GM10248 (cell line): Measurements from ENCODE around the gene NKAIN2.
"Not testable (repeated sequence)": the region's sequence is repeated elsewhere in the genome, so short reads cannot be mapped to it uniquely, and the experiment has no call there.

Experiments
- CTCF ChIA-PET: fragments of 300-600 bp; sonication (Branson Sonifier 250); formaldehyde crosslinking; extraction: SDS; loops from one replicate; lab custom pipeline; 2021; ENCODE audit warnings: antibody characterized with exemption; lab: Yijun Ruan, JAX
- POLR2A ChIA-PET: fragments of 350-650 bp; sonication (Branson Sonifier 250); formaldehyde crosslinking; extraction: SDS; loops from one replicate; lab custom pipeline; 2020; ENCODE audit warnings: antibody characterized with exemption; lab: Yijun Ruan, JAX
- DNase-seq: peaks from one replicate; pipeline ENCODE4 v3.0.0; 2012; ENCODE audit errors: extremely low spot score
- TF ChIP-seq, protein P1 (sequence below): IDR thresholded peaks from 2 replicates; pipeline ENCODE4 v1.5.1; 2012; ENCODE audit warnings: mild to moderate bottlenecking, low read depth; ENCODE audit errors: extremely low read depth, missing control alignments, control extremely low read depth

NKAIN2 gene

DNA sequence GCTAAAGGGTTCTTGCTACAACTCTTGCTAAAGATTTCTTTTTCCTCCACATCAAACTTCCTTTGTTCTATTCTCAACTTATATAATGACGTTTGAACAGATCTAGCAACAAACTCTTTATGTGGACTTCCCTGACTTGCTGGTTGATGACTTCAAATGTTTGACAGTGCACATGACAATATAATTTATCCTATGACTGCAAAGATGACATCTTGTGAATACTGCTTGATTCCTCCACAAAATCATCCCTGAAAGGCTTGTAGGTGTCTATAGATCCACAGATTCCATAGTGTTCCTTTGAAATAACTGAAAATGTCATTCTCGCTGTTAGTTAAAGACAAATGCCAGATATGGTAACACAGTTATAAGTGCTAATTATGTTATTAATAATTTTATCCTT lies 478.9 kb downstream of the NKAIN2 start:
- TF ChIP-seq, protein P1, sequence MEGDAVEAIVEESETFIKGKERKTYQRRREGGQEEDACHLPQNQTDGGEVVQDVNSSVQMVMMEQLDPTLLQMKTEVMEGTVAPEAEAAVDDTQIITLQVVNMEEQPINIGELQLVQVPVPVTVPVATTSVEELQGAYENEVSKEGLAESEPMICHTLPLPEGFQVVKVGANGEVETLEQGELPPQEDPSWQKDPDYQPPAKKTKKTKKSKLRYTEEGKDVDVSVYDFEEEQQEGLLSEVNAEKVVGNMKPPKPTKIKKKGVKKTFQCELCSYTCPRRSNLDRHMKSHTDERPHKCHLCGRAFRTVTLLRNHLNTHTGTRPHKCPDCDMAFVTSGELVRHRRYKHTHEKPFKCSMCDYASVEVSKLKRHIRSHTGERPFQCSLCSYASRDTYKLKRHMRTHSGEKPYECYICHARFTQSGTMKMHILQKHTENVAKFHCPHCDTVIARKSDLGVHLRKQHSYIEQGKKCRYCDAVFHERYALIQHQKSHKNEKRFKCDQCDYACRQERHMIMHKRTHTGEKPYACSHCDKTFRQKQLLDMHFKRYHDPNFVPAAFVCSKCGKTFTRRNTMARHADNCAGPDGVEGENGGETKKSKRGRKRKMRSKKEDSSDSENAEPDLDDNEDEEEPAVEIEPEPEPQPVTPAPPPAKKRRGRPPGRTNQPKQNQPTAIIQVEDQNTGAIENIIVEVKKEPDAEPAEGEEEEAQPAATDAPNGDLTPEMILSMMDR, result no peak
- CTCF ChIA-PET, result no interaction called here
- no peak for DNase-seq
- POLR2A ChIA-PET, result no interaction called here

- ChIA-PET POLR2A (no interaction called here), CTCF (no interaction called here)
- no peak for DNase-seq
- TF ChIP-seq, protein P1, result no peak
Observed at GRCh38 chr6:124283486-124283885, 479.8 kb downstream of the NKAIN2 start.

DNA sequence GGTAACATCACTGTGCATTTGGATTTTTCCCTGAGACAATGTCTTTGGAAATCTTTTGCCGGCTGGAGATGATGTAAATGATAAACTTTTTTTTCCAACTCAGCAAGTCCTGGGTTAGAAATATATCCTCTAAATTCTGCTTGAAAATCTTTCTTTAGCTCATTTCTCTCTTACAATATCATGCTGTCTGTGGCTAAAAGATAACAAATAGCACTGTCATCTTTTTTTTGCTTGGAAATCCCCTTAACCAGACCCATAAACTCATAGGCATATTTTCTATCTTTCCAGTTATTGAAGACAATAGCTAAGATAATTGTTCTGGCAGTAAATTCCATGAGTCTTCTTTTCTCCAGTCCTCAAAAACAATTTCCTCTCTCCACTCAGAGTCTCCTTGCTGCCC lies 481.5 kb downstream of the NKAIN2 start:
- TF ChIP-seq, protein P1, result no peak
- POLR2A ChIA-PET, result no interaction called here
- CTCF ChIA-PET, result no interaction called here
- DNase-seq, result no peak

- CTCF ChIA-PET, result interaction anchor here (1.2 to 1.4 kb wide), 2 partner anchors 17 to 26 kb away, joined by 3 read pairs; no protein-coding TSS in a partner anchor
Observed at GRCh38 chr6:124294574-124295200, 491.0 kb downstream of the NKAIN2 start.

DNA sequence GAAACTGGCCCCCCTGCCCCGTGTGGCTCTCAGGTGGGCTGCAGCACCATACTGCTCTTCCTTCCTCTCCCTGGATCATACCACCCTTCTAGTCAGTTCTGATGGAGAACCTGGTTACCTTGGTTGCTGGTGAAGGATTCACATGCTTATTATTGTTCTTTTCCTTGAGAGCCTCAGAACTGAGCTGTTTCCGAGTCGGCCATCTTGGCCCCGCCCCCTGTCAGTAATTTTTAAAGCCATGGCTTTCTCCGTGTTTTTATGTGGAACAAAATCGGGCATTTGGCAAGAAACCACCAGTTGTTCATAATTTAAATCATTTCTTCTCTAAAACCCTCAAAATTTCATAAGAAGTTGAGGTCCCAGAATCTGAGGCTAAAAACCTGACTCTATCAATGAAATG lies 493.8 kb downstream of the NKAIN2 start:
- ChIA-PET POLR2A (no interaction called here), CTCF (no interaction called here)
- DNase-seq, result no peak
- TF ChIP-seq, protein P1, result no peak

More at GRCh38 chr6:124294574-124295200, 491.0 kb downstream of the NKAIN2 start:
- POLR2A ChIA-PET, result no interaction called here
- TF ChIP-seq, protein P1, result no peak
- no peak for DNase-seq

DNA sequence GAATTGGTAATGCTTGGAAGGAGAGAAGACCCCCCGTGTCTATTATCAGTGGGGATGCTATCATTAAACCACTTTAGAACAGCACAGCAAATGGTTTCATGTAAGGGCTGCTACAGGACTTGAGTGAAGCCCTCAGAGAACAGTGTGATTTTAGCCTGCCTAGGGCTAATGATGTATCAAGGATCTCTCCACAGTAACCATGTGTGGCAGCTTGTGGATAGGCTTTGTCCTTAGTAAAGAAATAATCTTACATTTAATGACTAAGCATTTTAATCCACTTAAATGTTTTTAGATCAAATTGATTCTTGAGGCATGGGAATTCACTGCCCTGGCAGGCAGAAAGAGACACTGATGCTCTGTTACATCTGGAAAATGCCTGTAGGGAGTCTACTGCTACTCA lies 495.1 kb downstream of the NKAIN2 start:
- DNase-seq, result no peak
- ChIA-PET CTCF (no interaction called here), POLR2A (no interaction called here)
- TF ChIP-seq, protein P1, result no peak

DNA sequence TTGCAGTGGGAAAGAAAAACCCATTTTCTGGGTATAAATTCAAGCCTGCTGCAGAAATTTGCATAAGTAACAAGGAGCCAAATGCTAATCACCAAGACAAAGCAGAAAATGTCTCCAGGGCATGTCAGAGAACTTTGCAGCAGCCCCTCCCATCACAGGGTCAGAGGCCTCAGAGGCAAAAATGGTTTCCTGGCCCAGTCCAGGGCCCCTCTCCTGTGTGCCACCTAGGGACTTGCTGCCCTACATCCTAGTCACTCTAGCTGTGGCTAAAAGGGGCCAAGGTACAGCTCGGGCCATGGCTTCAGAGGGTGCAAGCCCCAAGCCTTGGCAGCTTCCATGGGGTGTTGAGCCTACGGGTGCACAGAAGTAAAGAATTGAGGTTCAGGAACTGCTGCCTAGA lies 497.2 kb downstream of the NKAIN2 start:
- DNase-seq, POLR2A ChIA-PET: not testable (repeated sequence)

More for the DNA sequence above, 497.2 kb downstream of the NKAIN2 start:
- CTCF ChIA-PET, result not testable (repeated sequence)
